HG03558 (cell line): Measurements from ENCODE around the gene IFT88.
"Not testable (repeated sequence)": the region's sequence is repeated elsewhere in the genome, so short reads cannot be mapped to it uniquely, and the experiment has no call there.

Experiments used
- ATAC-seq: cut with Tn5 transposase; IDR thresholded peaks from one replicate; pipeline ENCODE4 v1.9.1; 2021; ENCODE audit warnings: moderate number of reproducible peaks; ENCODE audit not compliant: unreplicated experiment; ENCODE audit errors: extremely low read depth

The IFT88 gene

GRCh38 chr13:20616059-20616797 lies 49.3 kb downstream of the IFT88 start:
- ATAC-seq = no peak

GRCh38 chr13:20623000-20623399 lies 56.0 kb downstream of the IFT88 start:
- no peak for ATAC-seq

- ATAC-seq = no peak
These were observed 57.3 kb downstream of the IFT88 start for GRCh38 chr13:20624213-20624612.

GRCh38 chr13:20633802-20634201 lies 66.8 kb downstream of the IFT88 start:
- no peak for ATAC-seq

- no peak for ATAC-seq
These were observed 69.1 kb downstream of the IFT88 start for GRCh38 chr13:20636079-20636478.

- no peak for ATAC-seq
These were observed 70.9 kb downstream of the IFT88 start for GRCh38 chr13:20637811-20638210.

- ATAC-seq = no peak
These were observed 80.8 kb downstream of the IFT88 start for GRCh38 chr13:20647758-20648157.

- ATAC-seq = no peak
These were observed 86.0 kb downstream of the IFT88 start for GRCh38 chr13:20652946-20653345.

- no peak for ATAC-seq
These were observed 87.2 kb downstream of the IFT88 start for GRCh38 chr13:20654156-20654555.

GRCh38 chr13:20658451-20659040 lies 91.6 kb downstream of the IFT88 start:
- ATAC-seq = no peak

- ATAC-seq = no peak
These were observed 97.4 kb downstream of the IFT88 start for GRCh38 chr13:20664351-20664750.

GRCh38 chr13:20666948-20667347 lies 100.0 kb downstream of the IFT88 start:
- ATAC-seq = no peak

GRCh38 chr13:20667857-20668437 lies 101.0 kb downstream of the IFT88 start:
- ATAC-seq = no peak

- no peak for ATAC-seq
These were observed 102.2 kb downstream of the IFT88 start for GRCh38 chr13:20669162-20669561.

- no peak for ATAC-seq
These were observed 104.8 kb downstream of the IFT88 start for GRCh38 chr13:20671789-20672188.

GRCh38 chr13:20672772-20673171 lies 105.8 kb downstream of the IFT88 start:
- ATAC-seq = no peak

- no peak for ATAC-seq
These were observed 106.8 kb downstream of the IFT88 start for GRCh38 chr13:20673715-20674114.

- no peak for ATAC-seq
These were observed 109.3 kb downstream of the IFT88 start for GRCh38 chr13:20676213-20676612.

- ATAC-seq = not testable (repeated sequence)
These were observed 111.6 kb downstream of the IFT88 start for GRCh38 chr13:20678606-20679005.

- no peak for ATAC-seq
These were observed 112.9 kb downstream of the IFT88 start for GRCh38 chr13:20679879-20680278.

- no peak for ATAC-seq
These were observed 113.6 kb downstream of the IFT88 start for GRCh38 chr13:20680416-20681080.
